GM18867 (cell line): ENCODE data around the gene FAM241A.

ENCODE experiments used
- ATAC-seq: cut with Tn5 transposase; IDR thresholded peaks from one replicate; pipeline ENCODE4 v1.9.1; 2021; ENCODE audit warnings: mild to moderate bottlenecking, moderate library complexity; ENCODE audit not compliant: unreplicated experiment

Gene FAM241A

DNA sequence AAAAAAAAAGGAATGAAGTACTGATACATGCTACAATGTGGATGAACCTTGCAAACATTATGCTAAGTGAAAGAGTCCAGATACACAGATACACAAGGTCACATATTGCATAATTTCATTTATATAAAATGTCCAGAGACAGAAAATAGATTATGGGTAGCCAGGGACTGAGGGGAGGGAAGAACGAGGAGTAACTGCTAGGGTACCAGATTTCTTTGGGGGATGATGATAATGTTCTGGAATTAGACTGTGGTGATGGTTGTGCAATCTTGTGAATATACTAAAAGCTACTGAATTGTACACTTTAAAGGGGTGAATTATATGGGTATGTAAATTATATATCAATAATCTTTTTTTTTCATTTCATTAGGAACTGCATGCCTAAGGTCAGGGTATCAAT lies 65.5 kb downstream of the FAM241A start:
- ATAC-seq: no peak

DNA sequence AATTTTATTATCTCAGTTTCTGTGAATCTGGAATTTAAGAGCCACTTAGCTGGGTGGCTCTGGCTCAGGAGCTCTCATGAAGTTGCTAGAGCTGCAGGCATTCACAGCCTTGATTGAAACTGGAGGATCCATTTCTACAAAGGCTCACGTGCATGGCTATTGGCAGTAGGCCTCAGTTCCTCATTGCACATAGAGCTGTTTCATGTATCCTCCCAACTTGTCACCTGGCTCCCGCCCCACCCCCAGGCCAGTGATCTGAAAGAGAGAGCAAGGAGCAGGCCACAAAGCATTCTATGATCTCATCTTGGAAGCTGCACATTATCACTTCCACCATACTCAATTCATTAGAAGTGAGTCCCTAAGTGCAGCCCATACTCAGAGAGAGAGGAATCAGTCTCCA lies 67.8 kb downstream of the FAM241A start:
- peak; percentile 64 for ATAC-seq

DNA sequence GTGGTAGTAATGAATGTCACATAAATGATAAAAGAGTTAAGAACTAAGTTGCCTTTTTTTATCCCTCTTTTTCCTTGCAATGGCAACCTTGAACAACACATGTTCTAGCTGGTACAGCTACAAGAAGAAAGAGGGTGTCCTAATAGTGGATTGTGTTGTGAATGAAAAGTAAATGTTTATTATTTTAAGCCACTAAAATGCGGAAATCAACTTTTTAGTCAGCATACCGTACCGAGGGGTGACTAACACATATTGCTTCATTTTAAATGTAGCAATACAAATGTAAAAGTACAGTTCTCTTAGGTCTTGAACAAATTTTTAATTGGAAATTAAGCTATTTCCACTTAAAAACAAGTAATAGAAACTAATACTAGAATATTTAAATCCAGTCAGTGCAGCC lies 68.6 kb downstream of the FAM241A start:
- ATAC-seq: no peak

DNA sequence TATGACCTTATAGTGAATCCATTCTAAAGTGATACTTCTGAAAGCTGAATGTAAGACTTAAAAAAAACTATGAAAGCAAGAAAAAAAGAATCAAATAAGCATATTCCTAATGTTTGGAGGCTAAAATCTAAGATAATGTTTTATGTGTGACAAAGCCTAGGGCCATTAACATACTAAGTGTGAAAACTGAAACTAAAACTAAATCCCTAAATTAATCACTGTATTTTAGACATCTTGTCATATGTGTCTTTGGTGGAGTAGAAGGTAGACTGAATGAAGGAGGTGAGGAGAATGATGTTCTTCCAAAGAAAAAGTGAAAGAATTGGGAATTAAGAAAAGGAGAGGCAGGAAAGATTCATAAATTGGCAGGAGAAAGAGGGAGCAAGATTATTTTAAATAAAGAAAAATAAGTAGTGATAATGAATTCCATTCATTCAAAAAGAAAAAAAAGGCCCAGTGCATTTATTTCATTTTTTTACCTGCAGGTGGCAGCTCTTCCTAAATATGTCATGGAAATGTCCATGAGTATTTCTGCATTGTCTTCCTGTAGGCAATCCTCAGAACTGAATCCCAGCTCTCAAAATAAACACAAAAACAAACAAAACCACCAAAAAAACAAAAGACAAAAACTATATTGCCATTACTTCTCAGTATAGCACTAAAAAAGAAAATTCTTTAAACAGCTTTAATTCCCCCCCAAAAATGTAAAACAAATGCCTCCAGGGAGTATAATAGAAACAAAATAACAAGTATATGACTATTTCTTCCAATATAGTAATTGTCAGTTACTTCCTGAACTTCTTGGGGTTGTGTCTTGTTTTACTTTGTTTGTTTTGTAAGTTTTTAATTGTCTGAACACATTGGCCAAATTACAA lies 69.4 kb downstream of the FAM241A start:
- ATAC-seq: peak; percentile 55

DNA sequence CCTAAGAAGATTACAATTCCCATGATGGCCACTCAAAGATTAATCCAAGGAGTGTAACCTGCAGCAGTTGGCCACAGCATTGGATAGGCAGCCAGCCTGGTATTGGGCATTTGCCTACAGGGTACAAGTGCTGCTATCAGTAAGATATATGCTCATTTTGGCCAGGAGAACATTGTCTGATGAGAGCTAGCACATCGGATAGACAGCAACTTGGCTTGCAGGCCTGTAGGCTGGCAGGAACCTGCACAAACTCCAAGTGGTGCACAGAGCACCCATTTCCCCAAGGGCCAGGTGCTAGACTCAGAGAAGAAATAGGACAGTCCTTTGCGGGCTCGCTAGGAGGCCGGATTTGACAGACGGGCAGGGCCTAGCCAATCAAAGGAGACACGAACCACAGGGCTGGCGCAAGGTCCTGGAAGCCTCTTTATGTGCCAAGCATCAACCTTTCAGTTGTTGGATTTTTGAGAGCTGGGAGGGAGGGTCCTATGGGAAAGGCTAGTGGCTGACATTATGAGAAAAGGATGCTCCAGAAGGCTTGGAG lies 74.6 kb downstream of the FAM241A start:
- no peak for ATAC-seq

DNA sequence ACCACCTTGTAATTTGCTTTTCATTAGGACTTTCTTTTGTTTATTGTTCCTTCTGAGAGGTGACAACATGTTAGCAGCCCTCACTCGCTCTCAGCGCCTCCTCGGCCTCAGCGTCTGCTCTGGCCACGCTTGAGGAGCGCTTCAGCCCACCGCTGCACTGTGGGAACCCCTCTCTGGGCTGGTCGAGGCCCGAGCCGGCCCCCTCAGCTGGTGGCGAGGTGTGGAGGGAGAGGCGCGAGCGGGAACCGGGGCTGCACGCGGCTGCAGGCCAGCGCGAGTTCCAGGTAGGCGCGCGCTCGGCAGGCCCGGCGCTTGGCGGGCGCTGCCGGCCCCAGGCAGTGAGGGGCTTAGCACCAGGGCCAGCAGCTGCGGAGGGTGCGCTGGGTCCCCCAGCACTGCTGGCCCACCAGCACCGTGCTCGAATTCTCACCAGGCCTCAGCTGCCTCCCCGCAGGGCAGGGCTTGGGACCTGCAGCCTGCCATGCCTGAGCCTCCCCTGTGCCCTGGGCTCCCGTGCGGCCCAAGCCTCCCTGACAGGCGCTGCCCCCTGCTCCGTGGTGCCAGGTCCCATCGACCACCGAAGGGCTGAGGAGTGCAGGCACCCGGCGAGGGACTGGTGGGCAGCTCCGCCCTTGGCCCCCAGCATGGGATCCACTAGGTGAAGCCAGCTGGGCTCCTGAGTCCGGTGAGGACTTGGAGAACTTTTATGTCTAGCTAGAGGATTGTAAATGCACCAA lies 77.1 kb downstream of the FAM241A start:
- ATAC-seq: no peak

DNA sequence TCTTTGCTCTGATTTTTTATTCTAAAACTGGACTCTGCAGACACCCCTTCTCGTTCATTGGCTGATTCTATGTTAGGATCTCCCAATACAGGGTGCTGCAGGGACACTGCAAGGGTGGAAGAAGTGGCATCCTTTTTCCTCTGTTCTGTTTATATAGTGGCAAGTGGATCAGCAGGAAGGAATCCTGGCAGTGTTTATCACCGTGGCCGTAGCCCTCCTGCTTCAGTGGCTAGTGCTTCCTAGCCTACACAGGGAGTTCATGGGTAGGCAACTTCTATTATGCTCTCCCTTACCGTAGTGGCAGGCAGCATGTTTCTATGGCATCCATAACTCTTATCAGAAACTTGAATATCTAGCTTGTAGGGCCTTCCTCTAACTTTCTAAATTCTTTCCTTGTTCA lies 79.9 kb downstream of the FAM241A start:
- no peak for ATAC-seq

DNA sequence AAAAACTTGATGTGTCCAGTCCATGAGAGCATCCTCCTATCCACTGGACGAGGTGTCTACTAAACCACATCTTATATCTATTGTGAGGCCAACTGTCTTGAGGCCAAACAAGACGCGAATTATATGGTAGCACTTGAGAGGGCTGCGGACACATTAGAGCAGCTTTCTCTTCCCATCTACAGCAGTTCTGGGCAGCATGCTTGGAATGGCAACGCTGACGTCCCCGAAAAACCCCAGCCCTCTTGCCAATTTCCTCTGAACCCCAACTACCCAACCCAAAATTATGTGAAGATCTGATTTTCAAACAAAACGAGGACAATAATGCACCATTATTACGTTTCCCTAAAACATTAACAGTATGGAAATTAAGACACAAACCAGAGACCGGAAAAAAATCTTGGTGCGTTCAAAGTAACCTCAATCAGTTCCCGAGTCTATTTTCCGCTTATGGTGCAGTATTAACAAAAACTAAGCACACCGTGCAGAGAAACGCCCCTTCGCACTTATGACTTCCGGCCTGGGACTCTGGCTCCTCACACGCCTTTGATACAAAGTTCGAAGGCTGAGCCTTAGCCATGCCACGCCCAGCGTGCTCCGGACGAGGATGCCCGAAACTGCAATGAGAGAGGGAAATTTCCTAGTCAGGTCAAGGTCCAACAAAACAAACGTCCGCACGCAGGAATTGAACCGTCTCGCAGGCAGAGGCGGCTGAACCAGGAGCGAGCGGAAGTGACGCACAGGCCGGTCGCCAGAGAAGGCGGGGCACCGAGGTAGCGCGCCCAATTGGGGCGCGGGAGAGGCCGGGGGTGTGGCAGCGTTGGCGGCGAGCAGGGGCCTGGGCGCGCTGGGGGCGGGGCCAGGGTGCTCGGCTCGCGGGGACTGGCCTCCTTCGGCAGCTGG lies 85.9 kb downstream of the FAM241A start:
- peak; percentile 87 for ATAC-seq

DNA sequence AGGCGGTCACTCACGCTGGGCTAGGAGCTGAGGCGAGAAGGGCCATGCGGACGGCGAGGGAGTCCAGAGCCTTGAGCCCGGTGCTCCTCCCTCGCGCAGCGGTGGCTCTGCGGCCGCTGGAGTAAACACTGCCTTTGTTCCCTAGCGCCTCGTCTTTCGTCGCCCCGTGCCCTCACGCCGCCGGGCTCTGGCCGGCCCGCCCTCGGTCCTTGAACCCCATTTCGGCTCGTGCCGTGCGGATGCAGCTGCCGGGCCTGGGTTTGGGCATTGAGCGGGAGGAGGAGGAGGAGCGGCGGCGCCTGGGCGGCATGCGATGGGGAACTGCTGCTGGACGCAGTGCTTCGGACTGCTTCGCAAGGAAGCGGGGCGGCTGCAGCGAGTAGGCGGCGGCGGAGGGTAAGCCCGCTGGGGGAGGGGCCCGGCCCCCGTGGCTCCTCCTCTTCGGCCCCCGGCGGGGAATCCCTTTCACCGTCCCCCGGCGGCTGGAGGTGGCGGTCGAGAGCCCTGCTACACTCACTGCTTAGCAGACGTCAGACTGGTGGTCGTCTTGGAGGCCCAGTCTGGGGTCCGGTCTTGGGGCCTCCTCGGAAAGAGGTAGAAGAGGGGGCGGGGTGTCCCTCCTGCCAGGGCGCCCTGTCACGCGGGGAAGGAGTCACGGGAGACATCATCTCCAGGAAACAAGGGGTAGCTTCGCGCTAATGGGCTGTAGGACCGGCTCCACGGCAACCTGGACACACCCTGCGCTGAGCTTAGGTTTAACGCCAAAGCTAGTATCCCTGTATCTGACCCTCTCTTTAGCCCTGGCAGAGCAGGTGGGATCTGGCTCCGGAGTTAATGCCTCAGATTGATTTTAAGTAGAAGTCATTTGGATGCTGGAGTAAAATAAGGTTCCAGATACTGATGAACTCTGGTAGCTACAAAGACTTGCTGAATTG lies 86.8 kb downstream of the FAM241A start, which contains the start of gene AP1AR:
TSS of gene AP1AR (plus strand) at position 9 of the 935 bp plus-strand sequence. CDS start at position 314, 305 bp downstream.
- ATAC-seq: peak; percentile 66

DNA sequence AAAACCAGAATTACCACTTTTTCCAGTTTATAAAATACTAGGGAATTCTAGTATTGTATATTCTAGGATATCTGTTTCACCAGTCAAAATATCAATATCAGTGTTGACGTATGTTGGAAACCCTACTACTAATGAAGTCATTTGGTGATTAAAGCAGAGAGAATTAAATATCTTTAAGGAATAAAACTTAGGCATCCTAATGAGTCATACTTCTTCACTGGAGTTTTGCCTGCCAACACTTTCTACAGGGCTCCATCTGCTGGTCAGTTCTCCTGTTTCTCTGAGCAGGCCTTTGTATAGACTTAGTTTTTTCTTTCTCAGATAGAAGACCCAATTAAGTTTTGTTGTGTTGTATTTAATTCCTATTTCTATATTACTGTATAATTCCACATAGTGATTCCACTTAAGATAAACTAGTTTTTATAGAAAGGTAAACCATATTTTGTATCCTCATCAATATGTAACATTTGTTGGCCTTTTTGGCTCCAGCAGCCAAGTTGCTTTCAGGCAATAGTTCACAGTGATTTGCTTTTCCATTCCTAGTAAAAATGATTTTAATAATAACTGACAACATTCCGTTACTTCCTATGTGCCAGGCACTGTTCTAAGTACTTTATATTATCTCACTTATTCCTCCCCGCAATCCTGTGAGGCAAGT lies 89.8 kb downstream of the FAM241A start:
- ATAC-seq: no peak

DNA sequence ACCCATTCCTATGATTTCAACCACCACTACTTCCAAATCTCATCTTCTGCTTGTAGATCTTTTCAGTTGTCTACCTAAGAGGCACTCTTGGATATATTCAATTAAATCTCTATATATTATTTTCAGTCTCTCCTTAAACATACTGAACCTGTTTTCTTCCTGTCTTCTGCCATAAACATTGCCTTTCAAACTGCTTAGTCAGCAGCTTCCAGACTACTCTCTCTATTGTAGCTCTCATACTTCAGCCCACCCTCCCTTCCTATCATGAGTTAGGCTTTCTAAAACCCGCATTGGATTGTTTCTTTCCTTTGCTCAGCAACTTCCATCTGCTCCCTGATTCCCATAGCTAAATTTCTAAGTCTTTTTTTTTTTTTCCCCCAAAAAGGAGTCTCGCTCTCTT lies 90.8 kb downstream of the FAM241A start:
- no peak for ATAC-seq

DNA sequence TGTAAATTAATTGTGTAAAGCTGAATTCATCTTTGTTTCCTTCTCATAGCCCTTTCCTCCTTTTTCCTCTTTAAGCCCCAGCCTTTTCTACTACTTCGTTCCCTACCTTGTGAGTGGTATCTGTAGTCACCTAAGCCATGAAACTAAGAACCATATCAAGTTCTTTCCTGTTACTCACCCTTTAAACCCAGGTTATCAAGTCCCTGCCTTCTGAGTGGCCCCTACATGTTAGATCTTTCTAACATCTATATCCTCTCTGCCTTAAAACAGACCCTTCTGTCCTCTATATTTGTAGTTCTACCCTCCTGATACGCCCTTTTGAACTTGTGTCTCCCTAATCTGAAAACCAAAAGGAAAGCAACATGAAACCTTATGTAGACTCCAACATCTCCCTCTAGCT lies 93.6 kb downstream of the FAM241A start:
- no peak for ATAC-seq
